HG03159 (cell line): ENCODE data around the gene RTTN.
"Not testable (repeated sequence)": the region's sequence is repeated elsewhere in the genome, so short reads cannot be mapped to it uniquely, and the experiment has no call there.

Source experiments
- ATAC-seq: cut with Tn5 transposase; IDR thresholded peaks from one replicate; pipeline ENCODE4 v1.9.1; 2021; ENCODE audit warnings: mild to moderate bottlenecking, moderate library complexity; ENCODE audit not compliant: unreplicated experiment

RTTN gene

GRCh38 chr18:69992776-69993175, 212.7 kb downstream of the RTTN start:
- ATAC-seq, result no peak

- no peak for ATAC-seq
Measured at GRCh38 chr18:69987870-69988269, 217.6 kb downstream of the RTTN start.

DNA sequence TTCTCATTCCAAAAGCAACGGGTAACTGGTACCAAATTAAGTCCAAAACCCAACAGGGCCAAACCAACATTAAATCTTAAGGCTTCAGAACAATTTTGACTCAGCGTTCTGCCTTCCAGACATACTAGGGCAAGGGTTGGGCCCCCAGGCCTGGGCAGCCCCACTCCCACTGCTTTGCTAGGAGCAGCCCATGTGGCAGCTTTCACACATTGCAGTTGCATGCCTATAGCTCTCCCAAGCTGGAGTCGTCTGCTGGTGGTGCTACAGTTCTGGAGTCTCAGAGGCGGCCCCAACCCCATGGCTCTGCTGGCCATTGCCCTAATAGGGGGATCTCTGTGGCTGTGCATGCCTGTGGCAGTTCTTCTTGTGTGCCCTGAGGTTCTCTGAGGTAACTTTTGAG, 220.2 kb downstream of the RTTN start:
- no peak for ATAC-seq

GRCh38 chr18:69982417-69982816, 223.1 kb downstream of the RTTN start:
- no peak for ATAC-seq

- ATAC-seq, result peak; percentile 67
Measured at GRCh38 chr18:69981948-69982347, 223.5 kb downstream of the RTTN start.

- peak; percentile 38 for ATAC-seq
Measured at GRCh38 chr18:69980982-69981804, 224.3 kb downstream of the RTTN start.

- ATAC-seq, result no peak
Measured at GRCh38 chr18:69980509-69980908, 225.0 kb downstream of the RTTN start.

DNA sequence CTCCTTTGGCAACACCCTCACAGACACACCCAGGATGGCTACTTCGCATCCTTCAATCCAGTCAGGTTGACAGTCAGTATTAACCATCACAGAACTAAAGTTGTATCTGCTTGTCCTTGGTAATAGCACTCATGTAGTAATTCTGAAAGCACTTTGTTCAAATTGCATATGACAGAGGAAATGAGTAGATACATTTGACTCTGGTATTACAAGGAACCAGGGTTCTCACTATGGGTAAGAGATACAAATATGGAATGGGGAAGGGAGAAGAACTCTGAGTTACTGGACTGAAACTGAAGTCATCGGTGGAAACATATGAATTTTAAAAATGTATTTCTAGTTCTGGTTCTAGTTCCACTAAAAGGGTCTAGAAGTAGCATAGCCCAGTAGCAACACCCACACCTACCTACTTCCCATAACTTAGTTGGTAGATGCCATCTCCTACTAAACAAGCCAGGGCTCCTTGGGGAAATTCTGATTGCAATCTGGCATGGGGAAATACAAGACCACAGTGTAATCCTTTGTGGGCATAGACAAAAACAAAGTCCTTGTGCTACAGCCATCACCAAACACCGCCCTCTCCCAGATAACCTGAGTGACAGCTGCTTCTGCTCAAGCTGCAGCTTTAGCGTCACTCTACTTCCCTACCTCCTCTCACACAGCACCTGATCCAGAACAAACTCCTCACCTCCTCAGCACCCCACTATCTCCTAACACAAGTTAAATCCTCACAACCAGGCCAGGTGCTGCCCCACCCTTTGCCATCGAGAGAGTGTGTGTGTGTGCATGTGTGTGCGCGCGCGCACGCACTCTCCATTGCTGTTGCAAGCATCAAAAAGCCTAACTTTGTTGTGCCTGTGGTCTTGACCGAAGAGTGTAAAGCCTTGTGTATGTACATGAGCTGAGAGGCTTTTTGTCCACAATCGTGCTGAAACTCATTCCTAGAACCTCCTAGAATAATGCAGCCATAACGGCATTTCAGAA, 226.5 kb downstream of the RTTN start:
- peak; percentile 70 for ATAC-seq

GRCh38 chr18:69975294-69975693, 230.2 kb downstream of the RTTN start:
- ATAC-seq, result not testable (repeated sequence)

GRCh38 chr18:69974365-69974764, 231.1 kb downstream of the RTTN start:
- ATAC-seq, result no peak

DNA sequence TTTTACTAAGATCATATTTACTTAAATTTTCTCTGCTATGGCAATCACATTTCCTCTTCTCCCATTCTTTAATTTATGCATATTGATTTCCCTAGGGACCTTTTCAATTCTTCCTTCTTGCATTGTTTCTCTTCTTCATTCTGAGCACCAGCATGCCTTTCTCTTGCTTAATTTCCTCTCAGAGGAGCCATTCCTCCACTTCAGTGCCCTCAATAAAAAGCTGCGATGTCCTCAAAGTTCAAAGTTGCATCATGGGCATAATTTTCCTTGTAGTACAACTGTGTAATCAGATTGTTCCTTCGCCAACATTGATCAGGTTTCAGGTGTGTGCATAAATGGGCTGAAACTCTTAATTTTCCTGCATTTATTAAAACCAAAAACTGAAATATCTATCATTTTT, 236.0 kb downstream of the RTTN start:
- ATAC-seq, result no peak

DNA sequence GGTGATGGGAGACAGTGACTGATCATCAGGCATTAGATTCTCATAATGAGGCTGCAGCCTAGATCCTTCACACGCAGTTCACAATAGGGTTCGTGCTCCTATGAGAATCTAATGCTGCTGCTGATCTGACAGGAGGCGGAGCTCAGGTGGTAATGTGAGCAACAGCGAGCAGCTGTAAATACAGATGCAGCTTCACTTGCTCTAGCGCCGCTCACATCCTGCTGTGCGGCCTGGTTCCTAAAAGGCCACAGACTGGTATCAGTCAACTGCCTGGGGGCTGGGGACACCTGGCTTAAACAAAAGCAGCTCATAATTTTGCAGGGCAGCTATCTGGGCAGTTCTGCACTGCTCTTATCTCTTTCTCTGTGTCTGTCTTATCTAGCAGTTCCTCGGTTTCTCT, 237.4 kb downstream of the RTTN start:
- ATAC-seq, result peak; percentile 65

- no peak for ATAC-seq
Measured at GRCh38 chr18:69963196-69963595, 242.3 kb downstream of the RTTN start.

- no peak for ATAC-seq
Measured at GRCh38 chr18:69961718-69962117, 243.8 kb downstream of the RTTN start.

GRCh38 chr18:69958422-69958821, 247.1 kb downstream of the RTTN start:
- peak; percentile 55 for ATAC-seq

DNA sequence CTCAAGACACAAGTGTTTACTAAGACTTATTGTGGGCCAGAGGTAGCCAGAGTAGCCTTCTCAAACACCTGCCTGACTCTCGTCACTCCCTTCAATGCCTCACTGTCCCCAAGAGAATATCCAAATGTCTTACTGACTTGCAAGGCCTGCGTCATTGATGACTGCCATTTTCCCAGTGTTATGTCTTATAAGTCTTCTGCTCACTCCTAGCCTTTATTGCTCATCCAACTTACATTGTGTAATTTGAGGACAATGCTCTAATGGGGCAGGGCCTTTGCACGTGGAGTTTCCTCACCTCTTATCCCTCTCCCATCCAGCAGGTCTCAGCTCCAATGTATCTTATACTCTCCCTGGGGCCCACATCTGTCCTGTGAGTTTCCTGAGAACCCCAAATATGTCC, 247.7 kb downstream of the RTTN start:
- no peak for ATAC-seq

GRCh38 chr18:69956665-69957620, 248.5 kb downstream of the RTTN start:
- ATAC-seq, result no peak

- ATAC-seq, result peak; percentile 30
Measured at GRCh38 chr18:69956057-69956456, 249.4 kb downstream of the RTTN start.

DNA sequence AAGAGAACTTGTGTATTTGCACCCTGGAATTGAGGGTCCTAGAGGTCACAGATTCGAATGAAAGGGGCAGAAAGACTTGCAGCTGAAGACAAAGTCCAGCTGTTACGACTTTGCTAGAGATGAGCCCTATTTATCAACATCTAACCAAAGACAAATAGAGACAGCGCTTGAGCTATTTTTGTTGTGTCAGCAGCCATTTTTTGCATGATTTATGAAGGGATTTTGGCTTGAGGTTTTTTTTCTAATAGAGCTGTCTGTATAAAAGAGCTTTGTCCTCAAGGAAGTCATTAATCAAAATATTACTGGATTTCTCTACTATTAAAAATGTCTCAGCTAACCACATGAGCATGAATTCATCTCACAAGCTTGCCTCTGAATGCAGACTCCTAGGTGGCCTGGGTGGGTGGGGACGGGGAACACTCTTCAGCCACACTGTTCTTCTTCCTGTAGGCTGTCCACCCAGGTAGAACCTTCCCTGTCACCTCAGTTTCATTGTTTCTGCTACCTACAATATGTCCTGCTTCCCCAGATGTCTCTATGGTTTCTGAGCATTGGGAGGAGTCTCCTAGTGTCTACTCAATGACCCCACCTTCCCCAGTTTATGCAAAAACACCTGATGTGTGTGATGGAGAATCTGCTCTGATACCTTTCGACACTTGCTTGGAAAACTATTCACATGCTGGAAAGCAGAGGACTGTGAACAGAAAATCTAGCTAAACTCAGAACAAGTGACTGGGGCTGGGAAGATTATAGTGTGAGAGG, 250.6 kb downstream of the RTTN start:
- ATAC-seq, result peak; percentile 25

- no peak for ATAC-seq
Measured at GRCh38 chr18:69953191-69953590, 252.3 kb downstream of the RTTN start.
